Neural cell (in vitro differentiated cells): ENCODE measurements around the gene TMEM52B. TPM values are rescaled to one million over a fixed set of nuclear protein-coding genes. Genes with fewer than 3 reads are reported as not detected.

Source experiments
- H2AFZ ChIP-seq: fragments of 200-600, 300-800 bp; sonication (generic), shearing (Covaris generic); 2 replicates; pipeline ENCODE4 v1.6.0; 2014; ENCODE audit warnings: low read depth, mild to moderate bottlenecking, antibody characterized with exemption, low read length, moderate library complexity
- H3F3A ChIP-seq: fragments of 200-600 bp; shearing (Covaris generic); 2 replicates; pipeline ENCODE4 v1.6.1; 2016; ENCODE audit warnings: mild to moderate bottlenecking, moderate library complexity, mixed read lengths, antibody characterized with exemption, low read length; ENCODE audit not compliant: insufficient read depth, poor library complexity, severe bottlenecking
- H3K27ac ChIP-seq: fragments of 200-600, 300-800 bp; sonication (generic), shearing (Covaris generic); 2 replicates; pipeline ENCODE4 v1.5.1; 2014; ENCODE audit warnings: mild to moderate bottlenecking, low read length, moderate library complexity
- H3K27me3 ChIP-seq: fragments of 300-800, 200-600 bp; sonication (generic), shearing (Covaris generic); 2 replicates; pipeline ENCODE4 v1.6.0; 2014; ENCODE audit warnings: mild to moderate bottlenecking, low read depth, low read length, moderate library complexity; ENCODE audit not compliant: insufficient read depth
- H3K36me3 ChIP-seq: fragments of 300-800, 200-600 bp; sonication (generic), shearing (Covaris generic); 2 replicates; pipeline ENCODE4 v1.5.1; 2014; ENCODE audit warnings: mild to moderate bottlenecking, antibody characterized with exemption, low read length, moderate library complexity; ENCODE audit not compliant: insufficient read depth
- H3K4me2 ChIP-seq: fragments of 300-800, 200-600 bp; sonication (generic), shearing (Covaris generic); 2 replicates; pipeline ENCODE4 v1.6.0; 2014; ENCODE audit warnings: mild to moderate bottlenecking, low read length
- H3K4me3 ChIP-seq: fragments of 300-800, 200-600 bp; sonication (generic), shearing (Covaris generic); 2 replicates; pipeline ENCODE4 v1.5.1; 2014; ENCODE audit warnings: mild to moderate bottlenecking, low read length, moderate library complexity
- H3K79me2 ChIP-seq: fragments of 200-600 bp; shearing (Covaris generic); replicated peaks from 2 replicates; pipeline ENCODE4 v1.6.0; 2014; ENCODE audit warnings: mild to moderate bottlenecking, low read length, moderate library complexity; ENCODE audit not compliant: insufficient read depth
- H3K9ac ChIP-seq: fragments of 300-800, 200-600 bp; sonication (generic), shearing (Covaris generic); 2 replicates; pipeline ENCODE4 v1.6.1; 2016; ENCODE audit warnings: mild to moderate bottlenecking, low read length, mixed read lengths
- H3K9me2 ChIP-seq: fragments of 200-600 bp; shearing (Covaris generic); 2 replicates; pipeline ENCODE4 v1.6.1; 2016; ENCODE audit warnings: mild to moderate bottlenecking, low read length, mixed read lengths; ENCODE audit not compliant: insufficient read depth
- H3K9me3 ChIP-seq: fragments of 200-600, 300-800 bp; sonication (generic), shearing (Covaris generic); 2 replicates; pipeline ENCODE4 v1.6.1; 2016; ENCODE audit warnings: mild to moderate bottlenecking, mixed run types, low read length, moderate library complexity, mixed read lengths
- H4K20me1 ChIP-seq: fragments of 200-600 bp; shearing (Covaris generic); 2 replicates; pipeline ENCODE4 v1.6.1; 2016; ENCODE audit warnings: mild to moderate bottlenecking, mixed run types; ENCODE audit not compliant: insufficient read depth
- CTCF ChIP-seq: fragments of 450-650 bp; IDR thresholded peaks from 2 replicates; pipeline ENCODE4 v1.5.1; 2014; ENCODE audit warnings: antibody characterized with exemption, mild to moderate bottlenecking, moderate library complexity; ENCODE audit not compliant: poor library complexity, severe bottlenecking
- EP300 ChIP-seq: fragments of 450-650 bp; conservative IDR thresholded peaks from 2 replicates; pipeline ENCODE4 v1.6.1; 2014; ENCODE audit warnings: antibody characterized with exemption, mild to moderate bottlenecking, moderate library complexity; ENCODE audit not compliant: poor library complexity, severe bottlenecking
- EZH2 ChIP-seq: fragments of 200-600, 300-800 bp; shearing (Covaris generic), sonication (generic); IDR thresholded peaks from 2 replicates; pipeline ENCODE4 v1.6.1; 2014; ENCODE audit warnings: antibody characterized with exemption, low read length, borderline replicate concordance, mild to moderate bottlenecking; ENCODE audit not compliant: insufficient read depth, poor library complexity, severe bottlenecking
- MXI1 ChIP-seq: fragments of 450-650 bp; conservative IDR thresholded peaks from 2 replicates; pipeline ENCODE4 v1.6.1; 2014; ENCODE audit warnings: antibody characterized with exemption, mild to moderate bottlenecking; ENCODE audit not compliant: poor library complexity, severe bottlenecking
- POLR2AphosphoS5 ChIP-seq: IDR thresholded peaks from 2 replicates; pipeline ENCODE4 v1.6.1; 2012
- RAD21 ChIP-seq: fragments of 450-650 bp; conservative IDR thresholded peaks from 2 replicates; pipeline ENCODE4 v1.6.1; 2014; ENCODE audit warnings: antibody characterized with exemption, mild to moderate bottlenecking, moderate library complexity
- REST ChIP-seq: IDR thresholded peaks from 2 replicates; pipeline ENCODE4 v1.6.1; 2012; ENCODE audit warnings: borderline replicate concordance
- SMC3 ChIP-seq: fragments of 450-650 bp; conservative IDR thresholded peaks from 2 replicates; pipeline ENCODE4 v1.6.1; 2014; ENCODE audit warnings: antibody characterized with exemption, mild to moderate bottlenecking, moderate library complexity; ENCODE audit not compliant: poor library complexity
- TAF1 ChIP-seq: IDR thresholded peaks from 2 replicates; pipeline ENCODE4 v1.6.1; 2012; ENCODE audit warnings: low read depth
- polyA plus RNA-seq: library from polyadenylated mRNA; depleted of rRNA; stranded (reverse); fragments of >200 nt; gene quantifications from 2 replicates; pipeline ENCODE4 v1.2.3, GENCODE V29; 2014

TMEM52B gene
- polyA plus RNA-seq, 1 donor from 2014 or later = not detected

GRCh38 chr12:10226731-10227130 lies 47.9 kb downstream of the TMEM52B start:
- Histone ChIP-seq H3K4me2 (no peak overlapping the region), H4K20me1 (no peaks in the 10 kb centered on the region), H3K36me3 (peaks cover 4% of the 10 kb centered on the region), H3K9ac (no peak overlapping the region), H3K27me3 (no peaks in the 10 kb centered on the region), H2AFZ (no peak overlapping the region), H3K9me2 (no peaks in the 10 kb centered on the region), H3K27ac (no peak overlapping the region), H3K9me3 (no peaks in the 10 kb centered on the region), H3K4me3 (no peak overlapping the region), H3K79me2 (no peaks in the 10 kb centered on the region), H3F3A (no peaks in the 10 kb centered on the region)
- no peak for TF ChIP-seq SMC3
- TF ChIP-seq POLR2AphosphoS5 = no peak
- TF ChIP-seq CTCF = no peak
- no peak for TF ChIP-seq MXI1
- no peak for TF ChIP-seq EP300

- H3K79me2 ChIP-seq = no peaks in the 10 kb centered on the region
- no peaks in the 10 kb centered on the region for H3K9me2 ChIP-seq
- H4K20me1 ChIP-seq = no peaks in the 10 kb centered on the region
- H3K9ac ChIP-seq = no peak overlapping the region
- no peak overlapping the region for H3K4me3 ChIP-seq
- H3K36me3 ChIP-seq = peaks cover 2% of the 10 kb centered on the region
- no peaks in the 10 kb centered on the region for H3F3A ChIP-seq
- no peak overlapping the region for H3K4me2 ChIP-seq
- no peaks in the 10 kb centered on the region for H3K27me3 ChIP-seq
- no peak for TF ChIP-seq RAD21
- TF ChIP-seq SMC3 = no peak
- no peak for TF ChIP-seq EP300
- TF ChIP-seq MXI1 = no peak
- TF ChIP-seq CTCF = no peak
- H3K9me3 ChIP-seq = no peaks in the 10 kb centered on the region
- H2AFZ ChIP-seq = no peak overlapping the region
- H3K27ac ChIP-seq = no peak overlapping the region
Observed at GRCh38 chr12:10227648-10228047, 48.8 kb downstream of the TMEM52B start.

GRCh38 chr12:10234562-10234961 lies 55.7 kb downstream of the TMEM52B start:
- Histone ChIP-seq H3K27ac (no peak overlapping the region), H3K9me3 (no peaks in the 10 kb centered on the region), H2AFZ (no peak overlapping the region), H3K9me2 (no peaks in the 10 kb centered on the region), H3K27me3 (no peaks in the 10 kb centered on the region), H3K36me3 (no peaks in the 10 kb centered on the region), H4K20me1 (no peaks in the 10 kb centered on the region), H3K79me2 (no peaks in the 10 kb centered on the region), H3K4me2 (no peak overlapping the region), H3K4me3 (no peak overlapping the region), H3F3A (no peaks in the 10 kb centered on the region), H3K9ac (no peak overlapping the region)
- TF ChIP-seq SMC3 (no peak), EP300 (no peak), RAD21 (no peak), CTCF (no peak), POLR2AphosphoS5 (no peak), REST (no peak), EZH2 (no peak), MXI1 (no peak), TAF1 (no peak)
